Peyer's patch (tissue), 4 donors: Measurements from ENCODE around the gene DLGAP1.

Experiments
- POLR2A ChIP-seq, 2 donors: fragments of 450-650 bp; IDR thresholded peaks; one replicate each; pipeline ENCODE4 v1.5.1; 2017; ENCODE audit warnings: antibody characterized with exemption in 2 of 2, mild to moderate bottlenecking in 2 of 2, moderate library complexity in 2 of 2
- TF ChIP-seq, protein P1 (sequence below), 6 experiments: fragments of 450-650 bp in 4 of 6; fragments of 200-600 bp in 2 of 6; sonication (generic) in 1 of 6; IDR thresholded peaks; one replicate each; pipeline ENCODE4 v1.5.1; 2017 to 2019; ENCODE audit warnings: antibody characterized with exemption in 6 of 6, mild to moderate bottlenecking in 3 of 6, moderate library complexity in 1 of 6

DNA sequence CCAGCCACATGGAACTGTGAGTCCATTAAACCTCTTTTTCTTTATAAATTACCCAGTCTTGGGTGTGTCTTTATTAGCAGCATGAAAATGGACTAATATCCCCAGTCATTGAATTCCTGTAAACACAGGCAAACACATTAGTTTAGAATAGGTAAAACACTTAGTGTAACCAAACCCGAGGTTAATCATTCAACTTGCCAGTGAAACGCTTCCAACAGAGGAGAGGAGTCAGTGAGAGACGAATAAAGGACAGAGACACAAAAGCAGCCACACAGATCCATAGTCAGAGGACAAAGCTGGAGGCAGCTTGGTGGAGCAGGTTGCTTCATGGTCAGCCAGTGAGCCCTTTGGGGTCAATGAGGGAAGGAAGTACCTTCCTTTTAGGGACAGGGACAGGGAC is 657.1 kb downstream of the DLGAP1 start:
- TF ChIP-seq, protein P1, sequence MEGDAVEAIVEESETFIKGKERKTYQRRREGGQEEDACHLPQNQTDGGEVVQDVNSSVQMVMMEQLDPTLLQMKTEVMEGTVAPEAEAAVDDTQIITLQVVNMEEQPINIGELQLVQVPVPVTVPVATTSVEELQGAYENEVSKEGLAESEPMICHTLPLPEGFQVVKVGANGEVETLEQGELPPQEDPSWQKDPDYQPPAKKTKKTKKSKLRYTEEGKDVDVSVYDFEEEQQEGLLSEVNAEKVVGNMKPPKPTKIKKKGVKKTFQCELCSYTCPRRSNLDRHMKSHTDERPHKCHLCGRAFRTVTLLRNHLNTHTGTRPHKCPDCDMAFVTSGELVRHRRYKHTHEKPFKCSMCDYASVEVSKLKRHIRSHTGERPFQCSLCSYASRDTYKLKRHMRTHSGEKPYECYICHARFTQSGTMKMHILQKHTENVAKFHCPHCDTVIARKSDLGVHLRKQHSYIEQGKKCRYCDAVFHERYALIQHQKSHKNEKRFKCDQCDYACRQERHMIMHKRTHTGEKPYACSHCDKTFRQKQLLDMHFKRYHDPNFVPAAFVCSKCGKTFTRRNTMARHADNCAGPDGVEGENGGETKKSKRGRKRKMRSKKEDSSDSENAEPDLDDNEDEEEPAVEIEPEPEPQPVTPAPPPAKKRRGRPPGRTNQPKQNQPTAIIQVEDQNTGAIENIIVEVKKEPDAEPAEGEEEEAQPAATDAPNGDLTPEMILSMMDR (IDR thresholded peaks at IDR 0.05): no peak
- TF ChIP-seq POLR2A (IDR thresholded peaks at IDR 0.05): no peak
